ENCODE results near the gene TMEM134. TPM values are rescaled to one million over a fixed set of nuclear protein-coding genes. Genes with fewer than 3 reads are reported as not detected.

The TMEM134 gene
- total and polyA plus RNA-seq, 2 donors (not counting 3 experiments of a cell fraction or from before 2014, with no cell fraction given): 33.4 to 207 TPM

GRCh38 chr11:67433536-67434394 lies 35.3 kb downstream of the TMEM134 start:
- Histone ChIP-seq H3K36me3 (ENCODE audit: control insufficient read depth in 2 of 2, extremely low read depth in 1 of 2, insufficient read depth in 2 of 2, low read length in 2 of 2) (peaks cover 0 to 35% of the 10 kb centered on the region in 2 experiments), H3K79me2 (ENCODE audit: control insufficient read depth, insufficient read depth, low read length) (peaks cover 7% of the 10 kb centered on the region), H3K9me1 (replicated peaks; ENCODE audit: control insufficient read depth, extremely low read depth, insufficient read depth, low read length) (no peaks in the 10 kb centered on the region), H3K9ac (replicated peaks; ENCODE audit: extremely low read depth, insufficient read depth, low read length) (no peak overlapping the region), H3K4me2 (ENCODE audit: insufficient read depth, low read length) (no peak overlapping the region), H3K27ac (ENCODE audit: insufficient read depth, low read depth, low read length) (no peak overlapping the region), H2AFZ (ENCODE audit: low read depth, low read length) (no peak overlapping the region), H4K20me1 (replicated peaks; ENCODE audit: control insufficient read depth, extremely low read depth, insufficient read depth, low read length) (no peaks in the 10 kb centered on the region), H3K9me3 (replicated peaks; ENCODE audit: control insufficient read depth, insufficient read depth, low read length) (no peaks in the 10 kb centered on the region), H3K27me3 (ENCODE audit: control insufficient read depth in 2 of 2, insufficient read depth in 2 of 2, low read length in 2 of 2) (no peaks in the 10 kb centered on the region), H3K4me1 (ENCODE audit: control insufficient read depth, extremely low read depth, insufficient read depth, low read length) (no peaks in the 10 kb centered on the region), H3K4me3 (replicated peaks in 1 of 3; ENCODE audit: insufficient read depth in 1 of 3, low read depth in 1 of 3, low read length in 3 of 3) (no peak overlapping the region)
- no TSS peak for BruUV-seq (replicated peaks)
- POLR2A ChIA-PET: no interaction called here
- CTCF ChIA-PET: no interaction called here
- FAIRE-seq (no peak), DNase-seq (ENCODE audit: low read depth, low spot score) (no peak)
- TF ChIP-seq FOS (IDR thresholded peaks at IDR 0.05; ENCODE audit: borderline replicate concordance, insufficient read depth, low read length): no peak
- intact Hi-C loops (cut with micrococcal nuclease): no loop called here
- dilution Hi-C loops (cut with MboI; ENCODE audit: extremely low pct_ligation_motif_present, low sequenced_read_pairs): no loop called here

- no TSS peak for BruUV-seq (replicated peaks)
- Histone ChIP-seq H3K36me3 (ENCODE audit: control insufficient read depth in 2 of 2, extremely low read depth in 1 of 2, insufficient read depth in 2 of 2, low read length in 2 of 2) (peaks cover 0 to 35% of the 10 kb centered on the region in 2 experiments), H2AFZ (ENCODE audit: low read depth, low read length) (no peak overlapping the region), H3K4me1 (ENCODE audit: control insufficient read depth, extremely low read depth, insufficient read depth, low read length) (no peaks in the 10 kb centered on the region), H3K79me2 (ENCODE audit: control insufficient read depth, insufficient read depth, low read length) (peaks cover 10% of the 10 kb centered on the region), H3K9ac (replicated peaks; ENCODE audit: extremely low read depth, insufficient read depth, low read length) (no peak overlapping the region), H3K9me1 (replicated peaks; ENCODE audit: control insufficient read depth, extremely low read depth, insufficient read depth, low read length) (no peaks in the 10 kb centered on the region), H4K20me1 (replicated peaks; ENCODE audit: control insufficient read depth, extremely low read depth, insufficient read depth, low read length) (no peaks in the 10 kb centered on the region), H3K27ac (ENCODE audit: insufficient read depth, low read depth, low read length) (no peak overlapping the region), H3K4me2 (ENCODE audit: insufficient read depth, low read length) (no peak overlapping the region), H3K4me3 (replicated peaks in 1 of 3; ENCODE audit: insufficient read depth in 1 of 3, low read depth in 1 of 3, low read length in 3 of 3) (no peak overlapping the region), H3K27me3 (ENCODE audit: control insufficient read depth in 2 of 2, insufficient read depth in 2 of 2, low read length in 2 of 2) (no peaks in the 10 kb centered on the region), H3K9me3 (replicated peaks; ENCODE audit: control insufficient read depth, insufficient read depth, low read length) (no peaks in the 10 kb centered on the region)
- FAIRE-seq (no peak), DNase-seq (ENCODE audit: low read depth, low spot score) (no peak)
- intact Hi-C loops (cut with micrococcal nuclease) (no loop called here), dilution Hi-C loops (cut with MboI; ENCODE audit: extremely low pct_ligation_motif_present, low sequenced_read_pairs) (no loop called here)
- ChIA-PET CTCF (no interaction called here), POLR2A (no interaction called here)
- TF ChIP-seq JUN (IDR thresholded peaks at IDR 0.05; ENCODE audit: borderline replicate concordance, insufficient read depth, insufficient read length, low read depth) (no peak), POLR2A (IDR thresholded peaks at IDR 0.05; ENCODE audit: low read depth, low read length) (no peak), CTCF (IDR thresholded peaks at IDR 0.05; ENCODE audit: extremely low read depth in 1 of 2, insufficient read depth in 1 of 2, low read depth in 1 of 2, low read length in 2 of 2) (no peak), EZH2 (IDR thresholded peaks at IDR 0.05; ENCODE audit: borderline replicate concordance, low read depth, low read length, severe bottlenecking) (no peak), GATA2 (IDR thresholded peaks at IDR 0.05; ENCODE audit: insufficient read depth, insufficient read length, low read depth, low read length) (no peak), MYC (IDR thresholded peaks at IDR 0.05; ENCODE audit: low read depth, low read length) (no peak), MAX (IDR thresholded peaks at IDR 0.05; ENCODE audit: insufficient read depth, insufficient read length) (no peak), POLR2AphosphoS5 (IDR thresholded peaks at IDR 0.05; ENCODE audit: insufficient read depth, low read depth, low read length) (no peak), FOS (IDR thresholded peaks at IDR 0.05; ENCODE audit: borderline replicate concordance, insufficient read depth, low read length) (no peak)
These were observed 36.2 kb downstream of the TMEM134 start for GRCh38 chr11:67432655-67433349.
